ENCODE measurements around the gene FTO. TPM values are rescaled to one million over a fixed set of nuclear protein-coding genes. Genes with fewer than 3 reads are reported as not detected.

The FTO gene
- total RNA-seq, 1 donor from 2014 or later = 106 TPM

GRCh38 chr16:53755026-53755910 lies 51.3 kb downstream of the FTO start:
- no peaks in the 10 kb centered on the region for H3K36me3 Mint-ChIP-seq (ENCODE audit: unreplicated experiment)
- H3K4me1 Mint-ChIP-seq (ENCODE audit: low read depth, unreplicated experiment) = peaks cover 13% of the 10 kb centered on the region
- peaks cover 2% of the 10 kb centered on the region for H3K9me3 Mint-ChIP-seq (ENCODE audit: unreplicated experiment)
- no peak overlapping the region for H3K4me3 Mint-ChIP-seq (ENCODE audit: unreplicated experiment)
- TF ChIP-seq, protein P1, sequence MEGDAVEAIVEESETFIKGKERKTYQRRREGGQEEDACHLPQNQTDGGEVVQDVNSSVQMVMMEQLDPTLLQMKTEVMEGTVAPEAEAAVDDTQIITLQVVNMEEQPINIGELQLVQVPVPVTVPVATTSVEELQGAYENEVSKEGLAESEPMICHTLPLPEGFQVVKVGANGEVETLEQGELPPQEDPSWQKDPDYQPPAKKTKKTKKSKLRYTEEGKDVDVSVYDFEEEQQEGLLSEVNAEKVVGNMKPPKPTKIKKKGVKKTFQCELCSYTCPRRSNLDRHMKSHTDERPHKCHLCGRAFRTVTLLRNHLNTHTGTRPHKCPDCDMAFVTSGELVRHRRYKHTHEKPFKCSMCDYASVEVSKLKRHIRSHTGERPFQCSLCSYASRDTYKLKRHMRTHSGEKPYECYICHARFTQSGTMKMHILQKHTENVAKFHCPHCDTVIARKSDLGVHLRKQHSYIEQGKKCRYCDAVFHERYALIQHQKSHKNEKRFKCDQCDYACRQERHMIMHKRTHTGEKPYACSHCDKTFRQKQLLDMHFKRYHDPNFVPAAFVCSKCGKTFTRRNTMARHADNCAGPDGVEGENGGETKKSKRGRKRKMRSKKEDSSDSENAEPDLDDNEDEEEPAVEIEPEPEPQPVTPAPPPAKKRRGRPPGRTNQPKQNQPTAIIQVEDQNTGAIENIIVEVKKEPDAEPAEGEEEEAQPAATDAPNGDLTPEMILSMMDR (IDR thresholded peaks at IDR 0.05; ENCODE audit: partially characterized antibody, unreplicated experiment) = no peak
- no peak for DNase-seq
- no peaks in the 10 kb centered on the region for H3K27me3 Mint-ChIP-seq (ENCODE audit: unreplicated experiment)
- no peak overlapping the region for H3K27ac Mint-ChIP-seq (ENCODE audit: unreplicated experiment)

- Mint-ChIP-seq H3K4me1 (ENCODE audit: low read depth, unreplicated experiment) (peaks cover 13% of the 10 kb centered on the region), H3K9me3 (ENCODE audit: unreplicated experiment) (peaks cover 2% of the 10 kb centered on the region), H3K27ac (ENCODE audit: unreplicated experiment) (no peak overlapping the region), H3K27me3 (ENCODE audit: unreplicated experiment) (no peaks in the 10 kb centered on the region), H3K36me3 (ENCODE audit: unreplicated experiment) (no peaks in the 10 kb centered on the region), H3K4me3 (ENCODE audit: unreplicated experiment) (no peak overlapping the region)
- TF ChIP-seq, protein P1 (IDR thresholded peaks at IDR 0.05; ENCODE audit: partially characterized antibody, unreplicated experiment) = no peak
- no peak for DNase-seq
Observed at GRCh38 chr16:53756275-53756996, 52.5 kb downstream of the FTO start.

DNA sequence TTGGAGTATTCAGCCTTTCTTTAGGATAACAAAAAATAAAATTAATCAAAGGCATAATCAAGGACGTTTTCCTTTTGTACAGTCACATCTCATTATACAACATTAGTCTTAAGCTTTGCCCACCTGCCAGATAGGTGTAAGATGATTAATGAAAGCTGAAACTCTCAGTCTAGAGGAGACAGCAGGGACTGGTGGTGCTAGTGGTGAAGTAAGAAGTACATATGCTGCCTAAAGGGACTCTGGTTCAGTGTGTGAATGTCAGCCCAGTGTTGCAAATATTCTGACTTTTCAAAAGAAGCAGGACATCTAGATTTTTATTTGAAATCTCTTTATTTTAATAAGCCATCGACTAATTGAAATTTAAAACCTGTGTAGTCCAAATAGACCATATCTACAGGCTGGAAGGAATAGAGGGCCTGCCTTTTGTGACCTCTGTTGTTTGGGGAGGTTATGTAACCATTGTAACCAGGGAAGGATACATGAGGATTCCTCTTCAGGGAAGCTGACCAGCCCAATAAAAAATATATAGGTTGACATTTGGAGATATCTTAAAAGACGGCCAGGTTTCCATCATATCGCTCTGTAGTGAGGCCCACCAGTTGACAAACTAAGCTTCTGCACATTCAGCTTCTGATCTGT lies 54.1 kb downstream of the FTO start:
- H3K9me3 Mint-ChIP-seq (ENCODE audit: unreplicated experiment) = peaks cover 2% of the 10 kb centered on the region

DNA sequence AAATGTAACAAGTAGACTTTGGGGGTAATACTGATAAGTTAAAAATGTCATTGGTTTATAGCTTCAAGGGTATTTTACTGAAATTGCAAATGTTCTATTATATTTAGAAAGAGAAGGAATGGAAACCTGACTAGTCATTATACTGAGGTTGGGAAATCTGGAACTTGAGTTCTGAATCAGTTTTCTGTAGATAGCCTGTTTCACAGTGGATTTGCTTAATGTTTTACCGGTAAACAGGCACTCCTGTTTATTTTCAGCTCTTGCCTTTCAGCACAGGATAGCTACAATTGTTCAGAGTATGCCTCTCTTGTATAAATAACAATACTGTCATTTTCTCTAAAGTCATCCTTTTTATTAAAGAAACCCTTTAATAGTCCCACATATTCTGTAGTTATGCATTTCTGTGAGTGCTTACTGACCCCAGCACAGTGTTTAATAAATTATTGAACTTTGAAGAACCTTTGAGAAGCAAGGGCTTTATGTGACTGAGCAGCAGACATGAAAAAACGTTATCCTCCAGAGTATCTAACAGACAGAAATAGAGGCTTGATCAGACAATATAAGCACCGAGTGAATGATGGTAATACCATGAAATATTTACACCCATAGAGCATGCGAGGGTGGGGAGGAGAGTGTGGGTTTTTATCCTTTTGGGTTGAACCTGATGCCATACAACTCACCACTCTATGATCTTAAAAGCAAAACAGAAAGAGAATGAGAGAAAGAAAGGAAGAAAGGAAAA lies 58.2 kb downstream of the FTO start:
- H3K36me3 Mint-ChIP-seq (ENCODE audit: unreplicated experiment) = no peaks in the 10 kb centered on the region
- H3K4me3 Mint-ChIP-seq (ENCODE audit: unreplicated experiment) = no peak overlapping the region
- TF ChIP-seq, protein P1 (IDR thresholded peaks at IDR 0.05; ENCODE audit: partially characterized antibody, unreplicated experiment) = no peak
- peaks cover 14% of the 10 kb centered on the region for H3K4me1 Mint-ChIP-seq (ENCODE audit: low read depth, unreplicated experiment)
- no peaks in the 10 kb centered on the region for H3K27me3 Mint-ChIP-seq (ENCODE audit: unreplicated experiment)
- H3K27ac Mint-ChIP-seq (ENCODE audit: unreplicated experiment) = no peak overlapping the region
- DNase-seq = no peak
- peaks cover 2% of the 10 kb centered on the region for H3K9me3 Mint-ChIP-seq (ENCODE audit: unreplicated experiment)

More for the DNA sequence above, 54.1 kb downstream of the FTO start:
- Mint-ChIP-seq H3K4me3 (ENCODE audit: unreplicated experiment) (no peak overlapping the region), H3K27me3 (ENCODE audit: unreplicated experiment) (no peaks in the 10 kb centered on the region), H3K36me3 (ENCODE audit: unreplicated experiment) (no peaks in the 10 kb centered on the region), H3K4me1 (ENCODE audit: low read depth, unreplicated experiment) (peaks cover 16% of the 10 kb centered on the region), H3K27ac (ENCODE audit: unreplicated experiment) (peak overlapping the region; percentile 39)
- DNase-seq = no peak
- TF ChIP-seq, protein P1 (IDR thresholded peaks at IDR 0.05; ENCODE audit: partially characterized antibody, unreplicated experiment) = no peak
